Measurements from ENCODE around the gene LRRFIP1.

The LRRFIP1 gene

GRCh38 chr2:237724811-237725478, 97.6 kb downstream of the LRRFIP1 start:
- no peak for DNase-seq

DNA sequence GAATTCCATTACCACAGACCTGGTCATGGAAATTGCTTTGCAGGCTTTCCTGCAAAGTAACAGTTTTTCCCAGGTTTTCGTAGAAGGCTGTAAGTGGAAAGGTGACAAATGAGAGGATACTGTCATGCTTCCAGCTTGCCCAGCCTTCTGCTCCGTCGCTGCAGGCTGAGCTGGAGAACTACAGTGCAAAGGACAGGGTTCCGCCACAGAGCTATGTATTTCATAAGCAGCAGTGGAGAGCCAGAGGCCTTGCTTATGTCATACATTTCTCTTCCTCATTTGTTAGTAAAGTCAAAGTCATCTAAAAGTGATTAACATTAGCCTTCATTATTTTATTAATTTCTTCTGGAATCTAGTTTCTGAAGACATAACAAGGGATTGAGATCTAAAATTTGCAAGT, 98.3 kb downstream of the LRRFIP1 start:
- DNase-seq = peak; percentile 84 to 92 (median 88)

DNA sequence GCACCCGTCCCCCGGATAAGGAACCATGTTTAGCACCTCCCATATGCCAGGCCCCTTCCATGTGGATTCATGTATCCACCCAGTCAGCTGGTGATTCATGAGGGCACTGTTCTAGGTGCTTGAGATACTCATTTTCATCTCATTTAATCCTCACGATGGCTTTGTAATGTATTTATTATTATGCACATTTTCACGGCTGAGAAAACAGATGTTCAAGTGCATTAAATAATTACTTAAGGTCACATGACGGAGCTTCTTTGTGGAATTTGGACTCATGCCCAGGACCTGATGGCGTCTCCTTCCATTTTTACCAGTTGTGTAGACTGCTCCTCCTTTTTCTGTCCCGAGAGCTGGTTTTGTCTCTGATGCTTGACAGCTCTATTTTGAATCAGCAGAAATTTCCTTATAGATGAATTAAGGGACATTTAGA, 99.0 kb downstream of the LRRFIP1 start:
- DNase-seq = peak; percentile 52 to 68 (median 63)

- peak; percentile 78 to 89 (median 85) for DNase-seq
Observed at GRCh38 chr2:237727363-237727762, 100.0 kb downstream of the LRRFIP1 start.

GRCh38 chr2:237729681-237730475, 102.5 kb downstream of the LRRFIP1 start:
- no peak for DNase-seq

- peak; percentile 40 to 64 (median 43) for DNase-seq
Observed at GRCh38 chr2:237731663-237732062, 104.3 kb downstream of the LRRFIP1 start.

- no peak for DNase-seq
Observed at GRCh38 chr2:237732070-237732469, 104.7 kb downstream of the LRRFIP1 start.

- peak in 2 of 4 experiments; percentile 15 to 17 for DNase-seq
Observed at GRCh38 chr2:237732790-237733381, 105.5 kb downstream of the LRRFIP1 start.

- no peak for DNase-seq
Observed at GRCh38 chr2:237733677-237734300, 106.4 kb downstream of the LRRFIP1 start.

- no peak for DNase-seq
Observed at GRCh38 chr2:237734905-237735623, 107.7 kb downstream of the LRRFIP1 start.

DNA sequence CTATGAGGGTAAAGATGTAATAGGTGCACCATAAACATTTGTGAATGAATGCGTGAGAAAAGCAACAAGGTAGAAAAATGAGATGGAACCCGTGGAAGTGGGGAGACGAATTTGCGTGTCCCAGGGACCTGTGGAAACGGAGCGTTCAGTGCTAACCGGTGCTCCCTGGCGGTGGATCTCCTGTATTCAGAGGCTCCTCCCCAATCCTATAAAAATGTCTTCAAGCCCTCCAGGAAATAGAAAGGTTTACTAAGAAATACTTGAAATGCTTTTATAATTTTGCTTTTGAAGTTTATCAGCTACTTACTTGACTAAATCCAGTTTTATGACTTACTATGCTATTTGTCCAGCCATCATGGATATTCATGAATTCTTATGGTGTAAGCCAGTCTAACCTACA, 108.4 kb downstream of the LRRFIP1 start:
- DNase-seq = no peak

GRCh38 chr2:237736783-237737182, 109.4 kb downstream of the LRRFIP1 start:
- no peak for DNase-seq

DNA sequence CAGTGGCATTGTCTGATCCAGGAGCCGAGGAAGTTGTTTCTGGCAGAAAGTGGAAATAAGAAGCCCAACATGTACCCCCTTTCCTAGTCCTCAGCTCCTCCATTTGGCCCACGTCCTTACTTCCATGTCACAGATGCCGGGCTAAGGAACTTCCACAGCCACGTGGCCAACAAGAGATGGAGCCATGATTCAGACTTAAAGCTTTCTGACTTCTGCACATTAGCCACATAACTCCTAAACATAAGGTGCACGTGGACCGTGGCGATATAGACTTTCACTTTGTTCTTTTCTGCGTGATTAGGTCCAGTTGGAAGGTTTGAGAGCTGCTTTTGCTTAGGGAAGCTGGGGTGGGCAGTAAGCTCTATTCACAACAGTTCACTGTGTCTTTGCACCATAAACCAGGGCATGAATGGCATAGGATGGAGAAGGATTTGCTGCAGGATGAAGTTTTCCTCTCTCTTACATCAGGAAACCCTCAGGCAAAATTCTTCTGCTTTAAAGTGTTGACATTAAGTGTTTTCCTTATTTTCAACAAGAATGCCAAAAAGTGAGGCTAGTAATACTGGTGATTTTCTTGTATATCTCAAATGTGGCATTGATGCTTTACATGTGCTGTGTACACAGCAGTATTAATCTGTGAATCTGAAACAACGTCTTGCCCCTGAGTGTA, 109.9 kb downstream of the LRRFIP1 start:
- no peak for DNase-seq

GRCh38 chr2:237738255-237738654, 110.9 kb downstream of the LRRFIP1 start:
- no peak for DNase-seq

DNA sequence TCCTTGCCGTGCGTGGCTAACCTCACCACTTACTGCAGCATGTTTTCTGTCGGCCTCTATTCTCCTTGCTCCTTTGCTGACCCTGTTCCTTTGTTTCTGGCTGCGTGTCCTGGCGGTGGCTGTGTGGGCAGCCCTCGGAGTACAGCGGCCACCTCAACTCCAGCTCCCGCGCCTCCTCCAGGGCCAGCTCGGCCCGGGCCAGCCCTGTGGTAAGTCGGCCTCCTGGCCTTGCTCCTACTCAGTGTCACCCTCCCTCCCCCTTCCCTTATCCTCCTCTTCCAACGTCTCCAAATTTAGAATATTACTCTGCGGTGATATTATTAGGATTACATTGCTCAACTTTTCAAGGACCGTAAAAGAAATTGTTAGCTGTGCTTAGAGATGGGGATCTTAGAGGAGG, 111.7 kb downstream of the LRRFIP1 start:
- peak in 1 of 4 experiments; percentile 35 for DNase-seq

GRCh38 chr2:237742191-237742590, 114.8 kb downstream of the LRRFIP1 start:
- DNase-seq = peak in 3 of 4 experiments; percentile 42 to 54 (median 46)

DNA sequence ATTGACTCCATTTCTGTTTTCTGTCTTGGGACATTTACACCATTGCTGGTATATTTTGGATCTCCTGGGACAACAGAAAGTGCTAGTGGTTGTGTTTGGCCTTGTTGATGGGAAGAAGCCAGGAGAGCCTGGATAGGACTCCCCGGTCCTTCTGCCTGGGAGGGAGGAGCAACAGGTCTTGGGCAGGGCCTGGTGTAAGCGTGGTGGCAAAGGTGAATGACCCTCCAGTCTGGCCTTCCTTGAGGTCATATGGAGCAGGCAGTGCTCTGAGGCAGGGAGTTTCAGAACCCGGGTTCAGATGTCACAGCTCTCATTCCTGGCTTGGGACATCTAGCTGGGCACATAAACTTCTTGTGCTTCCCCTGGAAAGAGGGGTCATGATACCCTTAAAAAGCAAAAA, 115.2 kb downstream of the LRRFIP1 start:
- no peak for DNase-seq

- DNase-seq = no peak
Observed at GRCh38 chr2:237743024-237743423, 115.6 kb downstream of the LRRFIP1 start.

DNA sequence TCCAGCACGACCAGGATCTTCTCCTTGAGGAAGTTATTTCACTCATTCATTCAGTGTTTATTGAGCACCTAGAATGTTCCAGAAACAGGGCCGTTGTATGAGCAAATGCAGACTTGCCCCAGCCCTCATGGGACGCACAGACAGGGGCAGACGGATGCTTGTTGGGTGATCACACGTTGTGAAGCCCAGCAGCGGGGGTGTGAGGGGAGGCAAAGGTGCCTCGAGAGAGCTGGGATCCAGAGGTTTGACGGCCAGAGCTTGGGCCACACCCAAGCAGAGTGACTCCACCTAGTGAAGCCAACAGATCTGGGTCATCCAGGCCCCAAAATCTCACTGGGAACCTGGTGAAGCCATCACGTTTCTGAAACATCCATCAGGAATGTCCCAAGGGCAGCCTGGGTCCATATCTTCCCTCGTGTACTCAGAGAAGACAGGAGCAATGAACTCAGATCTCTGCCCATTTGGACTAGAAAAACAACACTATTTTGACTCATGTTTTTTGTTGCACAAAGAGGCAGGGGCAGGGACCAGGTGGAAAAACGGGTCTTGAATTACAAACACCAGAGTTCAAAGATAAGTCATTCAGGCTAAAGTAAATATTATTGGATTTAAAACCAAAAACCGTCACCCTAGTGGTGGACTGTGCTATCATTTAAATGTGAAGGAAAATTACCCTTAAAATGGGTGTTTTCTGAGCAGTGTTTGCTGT, 116.3 kb downstream of the LRRFIP1 start:
- no peak for DNase-seq

- DNase-seq = no peak
Observed at GRCh38 chr2:237744270-237744612, 116.9 kb downstream of the LRRFIP1 start.

GRCh38 chr2:237744613-237745249, 117.3 kb downstream of the LRRFIP1 start:
- DNase-seq = peak; percentile 67 to 84 (median 80)

Data from suppressor macrophage (primary cell).